Colonic mucosa (tissue), 4 donors: ENCODE measurements around the gene SOX6. TPM values are rescaled to one million over a fixed set of nuclear protein-coding genes. Genes with fewer than 3 reads are reported as not detected.

Source experiments
- DNase-seq: peaks from one replicate; pipeline ENCODE4 v3.0.0-alpha.2; 2020
- H3K27ac ChIP-seq: fragments of 200-600 bp; one replicate; pipeline ENCODE4 v1.8.0; 2021
- H3K27me3 ChIP-seq: fragments of 200-600 bp; one replicate; pipeline ENCODE4 v1.8.0; 2021
- H3K36me3 ChIP-seq: fragments of 200-600 bp; one replicate; pipeline ENCODE4 v1.8.0; 2021
- H3K4me1 ChIP-seq: fragments of 200-600 bp; one replicate; pipeline ENCODE4 v1.8.0; 2021; ENCODE audit warnings: mild to moderate bottlenecking
- H3K4me3 ChIP-seq: fragments of 200-600 bp; one replicate; pipeline ENCODE4 v1.8.0; 2021
- H3K9ac ChIP-seq, 2 donors: one replicate each; pipeline ENCODE4 v1.7.0; 2013; ENCODE audit warnings: control low read depth in 2 of 2, low read depth in 2 of 2, low read length in 2 of 2
- H3K9me3 ChIP-seq: fragments of 200-600 bp; one replicate; pipeline ENCODE4 v1.8.0; 2021
- intact Hi-C: fragments of 100-400 bp; cut with DNase I; formaldehyde crosslinking; loops from one replicate; pipeline ENCODE4 v1.14.1; 2022
- total RNA-seq, 2 donors: library from RNA; stranded (reverse); fragmentation: NEBNext Ultra II Directional in 1 of 2; extraction: Animal tissue kit (Norgen Biotek cat#: 25700) in 1 of 2; gene quantifications; one replicate each; pipeline ENCODE4 v1.2.1, GENCODE V29; 2021
- TF ChIP-seq, protein P1 (sequence below): fragments of 200-600 bp; IDR thresholded peaks from one replicate; pipeline ENCODE4 v1.8.0; 2022; ENCODE audit warnings: antibody characterized with exemption, mild to moderate bottlenecking
- donor health status: healthy.
- donor health status: DM: no; HTN: no; CAD: no.
- donor health status: DM: no; HTN: no; CAD: no.

SOX6 gene
- total RNA-seq, 2 donors from 2014 or later, result 2.1 to 3.0 TPM

DNA sequence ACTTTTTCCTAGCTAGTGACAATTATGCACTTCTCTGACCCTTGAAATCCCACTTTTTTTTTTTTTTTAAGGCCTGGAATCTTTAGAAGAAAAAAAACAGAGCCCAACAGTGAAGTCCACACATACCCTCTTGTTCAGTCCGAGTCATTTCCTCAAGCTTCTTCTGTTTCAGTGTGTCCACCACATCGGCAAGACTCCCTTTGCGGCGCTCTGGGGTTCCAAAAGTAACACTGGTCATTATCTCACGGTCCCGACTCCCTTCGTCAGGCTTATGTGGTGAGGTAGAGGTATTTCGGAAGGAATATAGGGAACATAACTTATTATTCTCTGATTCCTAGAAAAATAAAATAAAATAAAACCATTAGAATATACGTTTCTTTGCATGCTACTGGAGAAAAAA, 38.0 kb downstream of the SOX6 start:
- intact Hi-C loops, result no loop called here
- Histone ChIP-seq H3K9ac (no peak overlapping the region), H3K36me3 (no peaks in the 10 kb centered on the region), H3K27me3 (no peaks in the 10 kb centered on the region), H3K4me1 (no peaks in the 10 kb centered on the region), H3K27ac (no peak overlapping the region), H3K9me3 (no peaks in the 10 kb centered on the region), H3K4me3 (no peak overlapping the region)
- DNase-seq, result no peak
- TF ChIP-seq, protein P1, sequence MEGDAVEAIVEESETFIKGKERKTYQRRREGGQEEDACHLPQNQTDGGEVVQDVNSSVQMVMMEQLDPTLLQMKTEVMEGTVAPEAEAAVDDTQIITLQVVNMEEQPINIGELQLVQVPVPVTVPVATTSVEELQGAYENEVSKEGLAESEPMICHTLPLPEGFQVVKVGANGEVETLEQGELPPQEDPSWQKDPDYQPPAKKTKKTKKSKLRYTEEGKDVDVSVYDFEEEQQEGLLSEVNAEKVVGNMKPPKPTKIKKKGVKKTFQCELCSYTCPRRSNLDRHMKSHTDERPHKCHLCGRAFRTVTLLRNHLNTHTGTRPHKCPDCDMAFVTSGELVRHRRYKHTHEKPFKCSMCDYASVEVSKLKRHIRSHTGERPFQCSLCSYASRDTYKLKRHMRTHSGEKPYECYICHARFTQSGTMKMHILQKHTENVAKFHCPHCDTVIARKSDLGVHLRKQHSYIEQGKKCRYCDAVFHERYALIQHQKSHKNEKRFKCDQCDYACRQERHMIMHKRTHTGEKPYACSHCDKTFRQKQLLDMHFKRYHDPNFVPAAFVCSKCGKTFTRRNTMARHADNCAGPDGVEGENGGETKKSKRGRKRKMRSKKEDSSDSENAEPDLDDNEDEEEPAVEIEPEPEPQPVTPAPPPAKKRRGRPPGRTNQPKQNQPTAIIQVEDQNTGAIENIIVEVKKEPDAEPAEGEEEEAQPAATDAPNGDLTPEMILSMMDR, result no peak

DNA sequence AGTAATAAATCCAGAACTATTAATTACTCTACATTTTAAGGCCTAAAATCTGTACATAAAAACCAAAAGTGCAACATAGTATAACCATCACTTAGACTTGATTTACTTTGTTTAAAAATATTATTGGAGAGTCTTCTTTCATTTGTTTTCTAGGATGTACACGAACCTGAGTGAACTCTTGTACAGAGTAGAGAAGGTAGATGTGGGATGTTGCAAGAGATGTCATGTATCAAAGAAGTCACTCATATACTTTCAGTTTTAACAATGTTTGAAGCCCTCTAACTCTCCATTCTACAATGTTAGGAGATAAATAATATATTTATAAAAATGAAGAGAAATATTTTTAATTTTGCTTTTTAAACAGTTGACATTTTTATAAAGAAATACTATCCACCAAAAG, 38.6 kb downstream of the SOX6 start:
- no peaks in the 10 kb centered on the region for H3K27me3 ChIP-seq
- intact Hi-C loops, result no loop called here
- DNase-seq, result no peak
- no peaks in the 10 kb centered on the region for H3K36me3 ChIP-seq
- TF ChIP-seq, protein P1, result no peak
- H3K27ac ChIP-seq, result no peak overlapping the region
- no peaks in the 10 kb centered on the region for H3K9me3 ChIP-seq
- H3K4me1 ChIP-seq, result no peaks in the 10 kb centered on the region
- no peak overlapping the region for H3K9ac ChIP-seq
- no peak overlapping the region for H3K4me3 ChIP-seq

DNA sequence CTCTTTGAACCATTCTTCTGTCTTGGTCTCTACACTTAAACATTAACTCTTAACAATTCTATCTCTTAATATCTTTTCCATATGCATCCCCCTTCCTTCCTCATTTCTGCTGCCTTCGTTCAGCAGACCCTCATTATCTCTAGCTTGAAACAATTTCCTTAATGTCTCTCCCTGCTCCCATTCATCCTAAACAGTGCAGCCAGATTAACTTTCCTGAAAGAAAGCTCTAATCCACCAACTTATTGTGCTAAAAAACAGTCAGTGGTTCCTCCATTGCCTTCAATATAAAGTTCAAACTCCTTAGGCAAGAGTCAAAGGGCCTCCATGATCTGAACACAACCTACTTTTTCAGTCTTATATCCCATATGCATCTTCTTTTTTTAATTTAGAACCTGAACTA, 42.5 kb downstream of the SOX6 start:
- H3K27ac ChIP-seq, result no peak overlapping the region
- no peak for DNase-seq
- H3K4me3 ChIP-seq, result no peak overlapping the region
- no peaks in the 10 kb centered on the region for H3K9me3 ChIP-seq
- intact Hi-C loops, result no loop called here
- H3K36me3 ChIP-seq, result no peaks in the 10 kb centered on the region
- H3K27me3 ChIP-seq, result no peaks in the 10 kb centered on the region
- no peak overlapping the region for H3K9ac ChIP-seq
- TF ChIP-seq, protein P1, result no peak
- H3K4me1 ChIP-seq, result no peaks in the 10 kb centered on the region

DNA sequence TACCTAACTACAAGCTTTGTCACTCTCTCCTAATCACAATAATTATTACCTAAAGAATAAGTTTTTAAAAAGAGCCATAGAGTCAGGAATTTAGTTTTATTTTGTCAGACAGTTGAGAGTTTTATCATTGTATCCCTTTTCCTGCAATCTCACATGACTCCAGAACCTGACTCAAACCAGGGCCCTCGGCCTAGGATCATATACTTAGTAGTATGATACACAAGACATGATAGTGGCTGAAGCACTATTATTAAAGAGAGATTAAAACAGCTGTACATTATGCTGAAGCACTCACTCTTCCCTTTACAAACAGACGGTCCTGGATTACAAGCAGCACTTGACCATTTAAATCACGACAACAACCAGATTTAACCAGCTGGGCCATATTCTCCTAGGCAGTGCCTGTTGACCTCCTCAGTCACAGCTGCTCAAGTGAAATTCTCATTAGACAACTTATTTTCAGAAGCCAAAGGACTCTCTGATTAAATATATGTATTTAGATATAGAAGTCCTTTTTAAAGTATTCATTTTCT, 44.0 kb downstream of the SOX6 start:
- Histone ChIP-seq H3K9me3 (no peaks in the 10 kb centered on the region), H3K4me3 (no peak overlapping the region), H3K27me3 (no peaks in the 10 kb centered on the region), H3K27ac (no peak overlapping the region), H3K9ac (no peak overlapping the region), H3K4me1 (no peaks in the 10 kb centered on the region), H3K36me3 (no peaks in the 10 kb centered on the region)
- TF ChIP-seq, protein P1, result no peak
- intact Hi-C loops, result no loop called here
- no peak for DNase-seq

DNA sequence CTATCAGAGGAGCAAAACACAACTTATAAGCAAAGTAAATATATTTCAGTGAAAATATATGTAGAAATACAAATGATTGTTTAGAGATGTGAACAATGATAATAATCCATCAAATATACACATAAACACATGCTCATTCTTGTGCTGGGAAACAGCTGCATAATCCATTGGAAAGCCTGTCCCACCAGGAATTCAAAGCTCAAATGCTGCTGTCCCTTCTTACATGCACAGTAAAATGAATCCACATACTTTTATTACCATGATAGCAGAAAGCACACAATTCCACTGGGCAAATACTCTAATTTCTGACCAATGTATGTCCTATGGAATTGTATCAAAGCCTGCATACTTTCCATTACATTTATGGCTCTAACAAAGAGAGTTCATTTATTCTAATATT, 44.5 kb downstream of the SOX6 start:
- Histone ChIP-seq H3K27ac (no peak overlapping the region), H3K4me3 (no peak overlapping the region), H3K27me3 (no peaks in the 10 kb centered on the region), H3K4me1 (no peaks in the 10 kb centered on the region), H3K36me3 (no peaks in the 10 kb centered on the region), H3K9ac (no peak overlapping the region), H3K9me3 (no peaks in the 10 kb centered on the region)
- DNase-seq, result no peak
- TF ChIP-seq, protein P1, result no peak
- intact Hi-C loops, result no loop called here
